ENCODE results near the gene RBAK. TPM values are rescaled to one million over a fixed set of nuclear protein-coding genes. Genes with fewer than 3 reads are reported as not detected.

The RBAK gene
- total RNA-seq, 1 experiment from 2014 or later = 18.5 TPM

GRCh38 chr7:5086256-5086655 is 40.6 kb downstream of the RBAK start:
- H3K4ac ChIP-seq (ENCODE audit: low read depth, low read length) = no peak overlapping the region
- Mint-ChIP-seq H3K27me3 (ENCODE audit: low read depth) (peaks cover 29% of the 10 kb centered on the region), H3K36me3 (ENCODE audit: insufficient read depth in 1 of 3, low read depth in 3 of 3) (no peaks in the 10 kb centered on the region; a peak in 1 of 7 replicates), H3K9me3 (peaks cover 0 to 4% of the 10 kb centered on the region in 2 experiments; a peak in 4 of 5 replicates), H3K4me3 (no peak overlapping the region; a peak in 1 of 5 replicates), H3K27ac (no peak overlapping the region), H3K4me1 (peaks cover 3 to 4% of the 10 kb centered on the region in 2 experiments; a peak in 3 of 4 replicates)
- no peaks in the 10 kb centered on the region for H3K79me1 ChIP-seq (ENCODE audit: insufficient read depth, low read depth, low read length, poor library complexity, severe bottlenecking)
- H3K18ac ChIP-seq (ENCODE audit: insufficient read length, low read depth, low read length) = no peak overlapping the region
- no peaks in the 10 kb centered on the region for H3K27me3 ChIP-seq (ENCODE audit: insufficient read depth, low read length)
- no peak overlapping the region for H3T11ph ChIP-seq (ENCODE audit: low read length)
- H3K4me1 ChIP-seq (ENCODE audit: insufficient read depth, low read length) = no peaks in the 10 kb centered on the region
- H3K27ac ChIP-seq (ENCODE audit: insufficient read length, low read depth, low read length) = no peak overlapping the region
- H2BK12ac ChIP-seq (ENCODE audit: insufficient read length, low read depth, low read length) = no peak overlapping the region
- no peaks in the 10 kb centered on the region for H3K23me2 ChIP-seq (ENCODE audit: insufficient read length, low read depth, low read length, poor library complexity, severe bottlenecking)
- H2AK5ac ChIP-seq (ENCODE audit: insufficient read length, low read length) = no peak overlapping the region
- no peak overlapping the region for H3K9ac ChIP-seq (ENCODE audit: extremely low read depth, insufficient read length, low read length)
- no peak overlapping the region for H2BK120ac ChIP-seq (ENCODE audit: low read depth, low read length, poor library complexity, severe bottlenecking)
- no peaks in the 10 kb centered on the region for H3K79me2 ChIP-seq (ENCODE audit: insufficient read depth, low read length)
- no peak overlapping the region for H3K4me2 ChIP-seq (ENCODE audit: insufficient read depth, insufficient read length, low read length)
- H2AFZ ChIP-seq (ENCODE audit: low read length) = no peak overlapping the region
- H3K14ac ChIP-seq (ENCODE audit: insufficient read depth, low read length) = no peak overlapping the region
- H3K56ac ChIP-seq (ENCODE audit: insufficient read length, low read depth, low read length) = no peak overlapping the region
- no peak overlapping the region for H4K5ac ChIP-seq (ENCODE audit: insufficient read length, low read depth, low read length)
- no peak overlapping the region for H3K23ac ChIP-seq (ENCODE audit: insufficient read length, low read depth, low read length)
- no peaks in the 10 kb centered on the region for H4K20me1 ChIP-seq (ENCODE audit: control insufficient read depth, insufficient read depth, insufficient read length)
- H2BK15ac ChIP-seq (ENCODE audit: low read depth, low read length) = no peak overlapping the region
- TF ChIP-seq, protein P1, sequence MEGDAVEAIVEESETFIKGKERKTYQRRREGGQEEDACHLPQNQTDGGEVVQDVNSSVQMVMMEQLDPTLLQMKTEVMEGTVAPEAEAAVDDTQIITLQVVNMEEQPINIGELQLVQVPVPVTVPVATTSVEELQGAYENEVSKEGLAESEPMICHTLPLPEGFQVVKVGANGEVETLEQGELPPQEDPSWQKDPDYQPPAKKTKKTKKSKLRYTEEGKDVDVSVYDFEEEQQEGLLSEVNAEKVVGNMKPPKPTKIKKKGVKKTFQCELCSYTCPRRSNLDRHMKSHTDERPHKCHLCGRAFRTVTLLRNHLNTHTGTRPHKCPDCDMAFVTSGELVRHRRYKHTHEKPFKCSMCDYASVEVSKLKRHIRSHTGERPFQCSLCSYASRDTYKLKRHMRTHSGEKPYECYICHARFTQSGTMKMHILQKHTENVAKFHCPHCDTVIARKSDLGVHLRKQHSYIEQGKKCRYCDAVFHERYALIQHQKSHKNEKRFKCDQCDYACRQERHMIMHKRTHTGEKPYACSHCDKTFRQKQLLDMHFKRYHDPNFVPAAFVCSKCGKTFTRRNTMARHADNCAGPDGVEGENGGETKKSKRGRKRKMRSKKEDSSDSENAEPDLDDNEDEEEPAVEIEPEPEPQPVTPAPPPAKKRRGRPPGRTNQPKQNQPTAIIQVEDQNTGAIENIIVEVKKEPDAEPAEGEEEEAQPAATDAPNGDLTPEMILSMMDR (conservative IDR thresholded peaks at IDR 0.05) = no peak
- H4K8ac ChIP-seq (replicated peaks; ENCODE audit: insufficient read length, low read depth, low read length) = no peak overlapping the region
- H3K9me3 ChIP-seq (ENCODE audit: control insufficient read depth, low read depth, low read length) = no peaks in the 10 kb centered on the region
- H2BK5ac ChIP-seq (ENCODE audit: insufficient read length, low read length) = no peak overlapping the region
- no peak overlapping the region for H2BK20ac ChIP-seq (ENCODE audit: low read depth, low read length, poor library complexity, severe bottlenecking)
- WGBS (ENCODE audit: extremely low coverage, insufficient read length, low lambda C conversion rate) = no CpG with 5 or more reads among the region's 9 CpGs
- no peak overlapping the region for H4K91ac ChIP-seq (ENCODE audit: insufficient read length, low read depth, low read length)
- DNase-seq = no peak

Data from H9 (cell line).